CD14-positive monocyte (primary cell): Measurements from ENCODE around the gene ABL2. TPM values are rescaled to one million over a fixed set of nuclear protein-coding genes. Genes with fewer than 3 reads are reported as not detected.

ENCODE experiments used
- DNase-seq, 3 donors: peaks; one replicate each; pipeline ENCODE4 v3.0.0-alpha.2; 2011 to 2022
- H2AFZ ChIP-seq: 2 replicates; pipeline ENCODE4 v1.6.0; 2012; ENCODE audit warnings: mild to moderate bottlenecking, low read depth, low read length, inconsistent platforms; ENCODE audit not compliant: insufficient read depth, poor library complexity, severe bottlenecking
- H3K27ac ChIP-seq, 2 donors: 1 replicate in 1 of 2; 2 replicates in 1 of 2; pipeline ENCODE4 v1.5.1; 2012 to 2013; ENCODE audit warnings: low read length in 2 of 2, control low read depth in 1 of 2, inconsistent platforms in 1 of 2, low read depth in 1 of 2, mild to moderate bottlenecking in 1 of 2
- H3K27me3 ChIP-seq, 2 donors: one replicate each; pipeline versions ENCODE4 v1.6.0 to v1.6.1; 2011 to 2013; ENCODE audit warnings: low read length in 2 of 2; ENCODE audit not compliant: control insufficient read depth in 2 of 2, insufficient read depth in 2 of 2
- H3K36me3 ChIP-seq, 2 donors: replicated peaks in 1 of 2; 1 replicate in 1 of 2; 2 replicates in 1 of 2; pipeline versions ENCODE4 v1.5.1 to v1.6.1; 2012 to 2013; ENCODE audit warnings: low read length in 2 of 2, control low read depth in 1 of 2, inconsistent platforms in 1 of 2, mild to moderate bottlenecking in 1 of 2; ENCODE audit not compliant: insufficient read depth in 2 of 2, control insufficient read depth in 1 of 2
- H3K4me1 ChIP-seq, 2 donors: 1 replicate in 1 of 2; 2 replicates in 1 of 2; pipeline versions ENCODE4 v1.5.1 to v1.6.1; 2012 to 2013; ENCODE audit warnings: low read length in 2 of 2, control low read depth in 1 of 2, inconsistent platforms in 1 of 2, mild to moderate bottlenecking in 1 of 2, moderate library complexity in 1 of 2; ENCODE audit not compliant: insufficient read depth in 2 of 2, control insufficient read depth in 1 of 2
- H3K4me2 ChIP-seq: replicated peaks from 2 replicates; pipeline ENCODE3; 2012; ENCODE audit warnings: low read length, moderate library complexity, mild to moderate bottlenecking; ENCODE audit not compliant: poor library complexity, severe bottlenecking; ENCODE audit errors: extremely low read depth
- H3K4me3 ChIP-seq, 3 experiments: fragments of 200-600 bp in 1 of 3; sonication (generic) in 1 of 3; replicated peaks in 1 of 3; 1 replicate in 2 of 3; 2 replicates in 1 of 3; pipeline ENCODE4 v1.5.1; 2011 to 2013; ENCODE audit warnings: low read length in 3 of 3, mild to moderate bottlenecking in 3 of 3, control low read depth in 2 of 3, low read depth in 2 of 3, inconsistent platforms in 1 of 3, moderate library complexity in 1 of 3
- H3K79me2 ChIP-seq: 2 replicates; pipeline ENCODE4 v1.6.0; 2012; ENCODE audit warnings: mild to moderate bottlenecking, control low read depth, inconsistent platforms, low read length, moderate library complexity; ENCODE audit not compliant: insufficient read depth
- H3K9ac ChIP-seq: 2 replicates; pipeline ENCODE4 v1.6.0; 2017; ENCODE audit warnings: low read length, mild to moderate bottlenecking; ENCODE audit not compliant: insufficient read depth, poor library complexity, severe bottlenecking
- H3K9me3 ChIP-seq, 2 donors: replicated peaks in 1 of 2; 1 replicate in 1 of 2; 2 replicates in 1 of 2; pipeline versions ENCODE4 v1.5.1 to v1.6.1; 2012 to 2013; ENCODE audit warnings: low read length in 2 of 2, control low read depth in 1 of 2; ENCODE audit not compliant: control insufficient read depth in 1 of 2, insufficient read depth in 1 of 2
- H4K20me1 ChIP-seq: 2 replicates; pipeline ENCODE4 v1.6.0; 2012; ENCODE audit warnings: mild to moderate bottlenecking, low read length, control low read depth, moderate library complexity; ENCODE audit not compliant: insufficient read depth
- H3K27ac Mint-ChIP-seq, 7 donors: one replicate each; pipeline ENCODE4 v1.8.0; 2020; ENCODE audit warnings: mild to moderate bottlenecking in 7 of 7, mixed read lengths in 7 of 7, moderate library complexity in 6 of 7, inconsistent platforms in 2 of 7
- H3K27me3 Mint-ChIP-seq, 3 donors: one replicate each; pipeline ENCODE4 v1.8.0; 2021 to 2022; ENCODE audit warnings: low read depth in 3 of 3, mild to moderate bottlenecking in 3 of 3, mixed read lengths in 3 of 3, moderate library complexity in 3 of 3, inconsistent platforms in 1 of 3
- H3K36me3 Mint-ChIP-seq, 2 donors: one replicate each; pipeline ENCODE4 v1.8.0; 2020; ENCODE audit warnings: mixed read lengths in 2 of 2, inconsistent platforms in 1 of 2, mild to moderate bottlenecking in 1 of 2
- H3K4me1 Mint-ChIP-seq: one replicate; pipeline ENCODE4 v1.8.0; 2020; ENCODE audit warnings: mild to moderate bottlenecking, mixed read lengths
- H3K4me3 Mint-ChIP-seq, 2 donors: one replicate each; pipeline ENCODE4 v1.8.0; 2020; ENCODE audit warnings: mild to moderate bottlenecking in 2 of 2, mixed read lengths in 2 of 2, moderate library complexity in 1 of 2
- H3K9me3 Mint-ChIP-seq, 7 donors: one replicate each; pipeline ENCODE4 v1.8.0; 2020 to 2022; ENCODE audit warnings: mixed read lengths in 7 of 7, mild to moderate bottlenecking in 6 of 7, moderate library complexity in 6 of 7, inconsistent platforms in 2 of 7
- WGBS: methylation state at CpG from one replicate; pipeline ENCODE4 v1.1.5; 2013; ENCODE audit warnings: missing lambda C conversion rate; ENCODE audit not compliant: insufficient coverage; 5-methylcytosine and 5-hydroxymethylcytosine counted together
- intact Hi-C, 2 donors: fragments of 100-400 bp; cut with micrococcal nuclease; formaldehyde crosslinking; loops; one replicate each; pipeline versions ENCODE4 v1.15.0 to v1.15.1; 2023
- polyA plus RNA-seq, 3 donors: library from polyadenylated mRNA; depleted of rRNA in 1 of 3; unstranded in 2 of 3; stranded (reverse) in 1 of 3; fragments of 300-500 nt in 2 of 3; fragments of >200 nt in 1 of 3; fragmentation: Illumina TruSeq in 2 of 3; gene quantifications; 1 replicate in 2 of 3; 2 replicates in 1 of 3; pipeline ENCODE4 v1.2.3, GENCODE V29; 2012 to 2021
- TF ChIP-seq, protein P1 (sequence below): fragments of 200-600 bp; IDR thresholded peaks from one replicate; pipeline ENCODE4 v1.8.0; 2022; ENCODE audit warnings: antibody characterized with exemption, mild to moderate bottlenecking

The ABL2 gene
- polyA plus RNA-seq, 3 donors, result 0.20 to 2.1 (median 1.4) TPM

DNA sequence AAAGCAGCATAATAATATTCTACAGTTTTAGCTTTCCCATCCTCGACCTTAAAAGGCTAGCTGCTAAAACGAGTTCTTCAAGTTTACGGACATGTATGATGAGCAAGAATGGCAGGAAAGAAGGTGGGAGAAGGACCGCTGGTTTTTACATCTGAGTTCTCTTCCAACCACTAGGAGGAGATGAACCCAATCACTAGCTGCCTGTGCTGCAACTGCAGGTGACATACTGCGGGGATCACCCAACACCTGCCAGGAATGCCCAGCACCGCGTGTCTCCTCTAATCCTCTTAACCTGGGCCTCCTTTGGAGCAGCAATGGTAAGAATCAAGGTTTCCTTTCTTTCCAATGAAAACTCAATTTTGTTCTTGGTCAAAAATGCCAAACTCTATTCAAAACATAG is 124.1 kb downstream of the ABL2 start:
- Mint-ChIP-seq H3K36me3 (peaks cover 38 to 40% of the 10 kb centered on the region in 2 donors), H3K9me3 (peaks cover 0 to 1% (median 0%) of the 10 kb centered on the region in 7 donors), H3K27me3 (peaks cover 0 to 1% (median 0%) of the 10 kb centered on the region in 3 donors), H3K27ac (no peak overlapping the region), H3K4me1 (no peaks in the 10 kb centered on the region), H3K4me3 (no peak overlapping the region)
- H3K79me2 ChIP-seq, result no peaks in the 10 kb centered on the region
- H3K4me2 ChIP-seq, result no peak overlapping the region
- 92% methylated on average over 3 of the region's 7 CpGs for WGBS
- H3K4me3 ChIP-seq, result no peak overlapping the region
- no peak overlapping the region for H3K27ac ChIP-seq
- H3K9me3 ChIP-seq, result no peaks in the 10 kb centered on the region
- H4K20me1 ChIP-seq, result no peaks in the 10 kb centered on the region
- DNase-seq, result no peak
- no peaks in the 10 kb centered on the region for H3K27me3 ChIP-seq
- no peaks in the 10 kb centered on the region for H3K4me1 ChIP-seq
- H3K36me3 ChIP-seq, result peaks cover 24 to 36% of the 10 kb centered on the region in 2 donors
- intact Hi-C loops, result no loop called here
- TF ChIP-seq, protein P1, sequence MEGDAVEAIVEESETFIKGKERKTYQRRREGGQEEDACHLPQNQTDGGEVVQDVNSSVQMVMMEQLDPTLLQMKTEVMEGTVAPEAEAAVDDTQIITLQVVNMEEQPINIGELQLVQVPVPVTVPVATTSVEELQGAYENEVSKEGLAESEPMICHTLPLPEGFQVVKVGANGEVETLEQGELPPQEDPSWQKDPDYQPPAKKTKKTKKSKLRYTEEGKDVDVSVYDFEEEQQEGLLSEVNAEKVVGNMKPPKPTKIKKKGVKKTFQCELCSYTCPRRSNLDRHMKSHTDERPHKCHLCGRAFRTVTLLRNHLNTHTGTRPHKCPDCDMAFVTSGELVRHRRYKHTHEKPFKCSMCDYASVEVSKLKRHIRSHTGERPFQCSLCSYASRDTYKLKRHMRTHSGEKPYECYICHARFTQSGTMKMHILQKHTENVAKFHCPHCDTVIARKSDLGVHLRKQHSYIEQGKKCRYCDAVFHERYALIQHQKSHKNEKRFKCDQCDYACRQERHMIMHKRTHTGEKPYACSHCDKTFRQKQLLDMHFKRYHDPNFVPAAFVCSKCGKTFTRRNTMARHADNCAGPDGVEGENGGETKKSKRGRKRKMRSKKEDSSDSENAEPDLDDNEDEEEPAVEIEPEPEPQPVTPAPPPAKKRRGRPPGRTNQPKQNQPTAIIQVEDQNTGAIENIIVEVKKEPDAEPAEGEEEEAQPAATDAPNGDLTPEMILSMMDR, result no peak
- H3K9ac ChIP-seq, result no peak overlapping the region
- no peak overlapping the region for H2AFZ ChIP-seq

DNA sequence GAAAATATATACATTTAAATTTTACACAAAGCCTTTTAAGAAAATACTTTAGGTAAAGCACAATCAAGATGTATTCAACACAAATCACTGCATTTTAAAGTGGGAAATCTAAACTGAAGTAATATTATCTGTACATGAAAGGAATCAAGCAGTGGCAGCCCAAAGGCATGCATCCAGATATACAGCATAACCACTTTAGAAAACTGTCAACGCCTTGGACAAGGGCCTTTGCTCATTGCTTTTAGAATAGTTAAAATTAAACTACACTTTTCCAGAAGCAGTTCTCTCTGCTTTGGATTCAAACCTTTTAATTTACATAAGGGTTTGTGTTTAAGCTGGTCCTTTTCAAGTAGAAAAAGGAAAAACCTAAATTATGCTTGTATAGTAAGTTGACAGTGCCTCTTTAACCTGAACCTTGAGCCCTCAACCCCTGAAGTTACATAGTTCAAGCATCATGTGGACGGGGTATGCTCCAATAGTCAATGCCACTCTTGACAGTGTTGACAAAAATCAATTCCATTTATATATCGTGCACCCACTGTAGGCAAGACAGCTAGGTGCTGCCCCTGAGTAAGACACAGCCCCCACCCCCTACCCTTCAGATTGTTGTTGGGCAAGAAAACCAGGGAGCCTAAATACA is 124.7 kb downstream of the ABL2 start:
- Mint-ChIP-seq H3K4me1 (no peaks in the 10 kb centered on the region), H3K4me3 (no peak overlapping the region)
- H3K9ac ChIP-seq, result no peak overlapping the region

More for the DNA sequence above, 124.7 kb downstream of the ABL2 start:
- Histone ChIP-seq H4K20me1 (no peaks in the 10 kb centered on the region), H3K27me3 (no peaks in the 10 kb centered on the region), H3K4me1 (no peaks in the 10 kb centered on the region), H3K4me3 (no peak overlapping the region), H3K79me2 (no peaks in the 10 kb centered on the region), H3K36me3 (peaks cover 18 to 30% of the 10 kb centered on the region in 2 donors), H3K9me3 (no peaks in the 10 kb centered on the region), H3K27ac (no peak overlapping the region), H3K4me2 (no peak overlapping the region), H2AFZ (no peak overlapping the region)
- Mint-ChIP-seq H3K9me3 (peaks cover 0 to 1% (median 0%) of the 10 kb centered on the region in 7 donors), H3K27me3 (peaks cover 0 to 1% (median 0%) of the 10 kb centered on the region in 3 donors), H3K27ac (no peak overlapping the region), H3K36me3 (peaks cover 32 to 33% of the 10 kb centered on the region in 2 donors)
- DNase-seq, result no peak
- 100% methylated on average over 1 of the region's 3 CpGs for WGBS
- TF ChIP-seq, protein P1, result no peak
- intact Hi-C loops, result no loop called here
